NCI-H1694 treated with DMSO at 0.1 percent for 48 hours (cell line): ENCODE data around the gene FAM228A.
"Not testable (repeated sequence)": the region's sequence is repeated elsewhere in the genome, so short reads cannot be mapped to it uniquely, and the experiment has no call there.

Source experiments
- DNase-seq: peaks from one replicate; lab custom pipeline; 2025; lab: John Stamatoyannopoulos, UW

Gene FAM228A

DNA sequence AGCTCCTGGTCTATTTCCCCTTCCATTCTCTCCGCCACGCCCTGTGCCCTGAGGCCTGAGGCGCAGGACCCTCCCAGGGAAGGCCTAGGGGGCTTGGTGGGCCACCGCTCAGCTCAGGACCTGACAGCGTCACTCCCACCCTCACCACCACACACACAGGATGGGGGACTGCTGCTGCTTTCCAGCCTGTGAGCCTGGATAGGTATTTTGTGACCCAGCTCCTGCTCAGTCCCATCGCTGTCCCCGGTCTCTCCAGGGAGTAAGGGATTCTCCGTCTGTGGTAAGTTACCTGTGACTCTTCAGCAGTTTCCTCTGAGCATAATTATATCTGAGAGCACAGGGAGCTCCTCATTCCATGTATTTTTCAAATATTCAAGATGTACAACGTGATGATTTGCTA is 16.3 kb downstream of the FAM228A start:
- no peak for DNase-seq

- no peak for DNase-seq
These were observed 17.0 kb downstream of the FAM228A start for GRCh38 chr2:24191848-24192247.

DNA sequence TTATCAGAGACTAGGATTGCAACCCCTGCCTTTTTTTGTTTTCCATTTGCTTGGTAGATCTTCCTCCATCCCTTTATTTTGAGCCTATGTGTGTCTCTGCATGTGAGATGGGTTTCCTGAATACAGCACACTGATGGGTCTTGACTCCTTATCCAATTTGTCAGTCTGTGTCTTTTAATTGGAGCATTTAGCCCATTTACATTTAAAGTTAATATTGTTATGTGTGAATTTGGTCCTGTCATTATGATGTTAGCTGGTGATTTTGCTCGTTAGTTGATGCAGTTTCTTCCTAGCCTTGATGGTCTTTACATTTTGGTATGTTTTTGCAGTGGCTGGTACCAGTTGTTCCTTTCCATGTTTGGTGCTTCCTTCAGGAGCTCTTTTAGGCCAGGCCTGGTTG is 22.4 kb downstream of the FAM228A start:
- DNase-seq: not testable (repeated sequence)

- DNase-seq: no peak
These were observed 25.2 kb downstream of the FAM228A start for GRCh38 chr2:24199968-24200590.

GRCh38 chr2:24200799-24201198 is 25.9 kb downstream of the FAM228A start:
- no peak for DNase-seq

DNA sequence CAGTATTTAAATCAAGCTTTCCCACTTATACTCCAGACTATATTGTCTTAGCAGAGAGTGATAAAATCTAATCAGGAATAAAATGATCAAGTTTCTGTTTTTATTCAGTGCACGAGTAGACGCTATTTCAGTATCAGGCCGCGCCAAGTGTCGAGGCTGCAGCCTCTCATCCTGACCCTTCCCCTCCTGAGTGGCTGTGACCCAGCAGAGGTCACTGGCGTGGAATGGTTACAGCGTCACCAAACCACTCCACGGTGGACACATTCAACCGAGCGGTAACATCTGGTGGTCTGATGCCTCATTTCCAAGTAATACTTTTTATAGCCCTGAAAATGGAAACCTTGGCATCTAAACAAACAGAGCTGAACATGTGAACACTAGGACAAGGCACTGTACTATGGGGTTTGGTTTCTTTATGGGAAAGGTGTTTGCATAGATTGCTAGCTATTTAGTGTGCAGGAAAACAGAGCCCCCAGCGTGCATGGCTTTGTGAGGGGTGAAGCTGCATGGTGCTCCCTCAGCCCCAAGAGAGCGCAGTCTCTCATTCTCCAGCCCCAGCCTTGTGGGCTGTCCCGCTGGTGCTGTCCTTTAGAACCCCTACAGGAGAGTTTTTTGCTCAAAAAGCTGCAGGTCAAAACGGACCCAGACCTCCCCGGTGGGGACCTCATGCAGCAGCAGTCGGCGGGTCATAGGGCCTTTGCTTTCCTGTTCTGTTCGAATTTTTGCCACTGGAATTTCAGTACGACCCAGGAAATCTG is 28.4 kb downstream of the FAM228A start:
- DNase-seq: no peak

- no peak for DNase-seq
These were observed 28.9 kb downstream of the FAM228A start for GRCh38 chr2:24203787-24204150.

GRCh38 chr2:24204505-24204904 is 29.7 kb downstream of the FAM228A start:
- no peak for DNase-seq

DNA sequence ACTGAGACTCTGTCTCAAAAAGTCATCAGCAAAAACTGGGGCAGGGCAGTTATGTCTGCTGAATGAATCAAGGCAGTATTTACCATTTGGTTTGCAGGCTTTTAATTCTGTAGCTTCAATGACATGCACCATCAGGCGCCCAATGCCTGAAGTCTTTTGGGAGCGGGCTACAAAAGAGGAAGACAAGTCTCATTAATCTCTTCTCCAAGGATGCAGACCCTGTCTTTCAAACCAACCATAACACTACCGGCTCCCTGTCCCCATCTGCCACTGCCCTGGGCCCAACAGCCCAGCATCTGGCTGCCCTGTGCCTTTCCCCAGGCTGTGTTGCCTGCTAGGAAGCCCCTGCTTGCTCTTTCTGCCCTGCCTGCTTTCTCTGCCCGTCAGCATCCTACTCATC is 30.3 kb downstream of the FAM228A start:
- DNase-seq: no peak

GRCh38 chr2:24206242-24206641 is 31.4 kb downstream of the FAM228A start:
- DNase-seq: no peak

GRCh38 chr2:24206714-24207113 is 31.9 kb downstream of the FAM228A start:
- no peak for DNase-seq

GRCh38 chr2:24207359-24207758 is 32.5 kb downstream of the FAM228A start:
- DNase-seq: no peak

GRCh38 chr2:24208490-24208889 is 33.6 kb downstream of the FAM228A start:
- DNase-seq: no peak

DNA sequence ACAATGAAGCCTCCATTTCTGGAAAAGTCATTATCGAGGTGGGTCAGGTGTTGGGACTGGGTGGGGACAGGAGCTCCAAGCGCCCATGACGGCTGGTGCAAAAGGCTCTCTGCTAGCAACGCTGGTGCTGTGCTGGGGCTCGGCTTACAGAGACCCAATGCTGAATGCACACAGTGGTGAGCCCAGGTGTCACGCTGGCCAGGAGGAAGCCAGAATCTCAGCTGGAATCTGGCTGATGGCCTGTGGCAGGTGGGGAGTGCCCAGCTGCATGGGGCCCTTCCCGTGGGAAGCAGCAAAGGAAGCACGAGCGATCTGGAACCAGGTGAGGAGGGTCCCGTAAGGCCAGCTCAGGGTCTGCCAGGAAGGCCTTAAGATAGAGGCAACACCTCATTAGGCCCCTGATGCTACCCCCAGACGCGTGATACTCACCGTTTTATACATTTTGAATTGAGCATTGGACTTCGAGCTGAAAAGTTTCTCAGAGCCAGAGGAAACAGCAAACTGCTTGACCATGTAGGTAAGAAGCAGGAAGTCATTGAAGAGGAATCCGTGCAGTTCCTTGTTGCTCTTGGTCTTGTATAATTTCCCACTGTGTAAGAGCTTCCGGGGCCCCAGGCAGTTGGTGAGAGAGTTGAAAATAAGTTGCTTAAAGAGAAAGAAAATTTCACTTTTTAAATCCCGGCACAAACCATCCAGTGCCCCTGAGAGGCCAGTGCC is 34.7 kb downstream of the FAM228A start:
- DNase-seq: no peak

DNA sequence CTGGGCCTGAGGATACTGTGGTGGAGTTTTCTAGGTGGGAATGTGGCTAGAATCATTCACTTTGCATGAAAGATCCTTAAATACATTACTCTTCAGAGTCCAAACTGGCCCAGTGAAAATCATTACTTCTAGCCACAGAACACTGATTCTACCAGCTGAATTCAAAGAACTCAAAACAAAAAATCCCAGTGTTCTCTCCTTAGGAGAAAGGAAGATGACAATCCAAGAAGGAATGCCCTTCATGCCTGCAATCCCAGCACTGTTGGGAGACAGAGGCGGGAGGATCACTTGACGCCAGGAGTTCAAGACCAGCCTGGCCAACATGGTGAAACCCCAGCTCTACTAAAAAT is 35.2 kb downstream of the FAM228A start:
- DNase-seq: no peak

- DNase-seq: no peak
These were observed 35.9 kb downstream of the FAM228A start for GRCh38 chr2:24210723-24211122.

GRCh38 chr2:24211408-24211807 is 36.6 kb downstream of the FAM228A start:
- DNase-seq: no peak

- no peak for DNase-seq
These were observed 40.0 kb downstream of the FAM228A start for GRCh38 chr2:24214880-24215279.

- DNase-seq: no peak
These were observed 45.9 kb downstream of the FAM228A start for GRCh38 chr2:24220554-24221291.

GRCh38 chr2:24221343-24222050 is 46.6 kb downstream of the FAM228A start:
- DNase-seq: no peak

- no peak for DNase-seq
These were observed 48.1 kb downstream of the FAM228A start for GRCh38 chr2:24222946-24223345.
